Measurements from ENCODE around the gene GREB1.

DNA sequence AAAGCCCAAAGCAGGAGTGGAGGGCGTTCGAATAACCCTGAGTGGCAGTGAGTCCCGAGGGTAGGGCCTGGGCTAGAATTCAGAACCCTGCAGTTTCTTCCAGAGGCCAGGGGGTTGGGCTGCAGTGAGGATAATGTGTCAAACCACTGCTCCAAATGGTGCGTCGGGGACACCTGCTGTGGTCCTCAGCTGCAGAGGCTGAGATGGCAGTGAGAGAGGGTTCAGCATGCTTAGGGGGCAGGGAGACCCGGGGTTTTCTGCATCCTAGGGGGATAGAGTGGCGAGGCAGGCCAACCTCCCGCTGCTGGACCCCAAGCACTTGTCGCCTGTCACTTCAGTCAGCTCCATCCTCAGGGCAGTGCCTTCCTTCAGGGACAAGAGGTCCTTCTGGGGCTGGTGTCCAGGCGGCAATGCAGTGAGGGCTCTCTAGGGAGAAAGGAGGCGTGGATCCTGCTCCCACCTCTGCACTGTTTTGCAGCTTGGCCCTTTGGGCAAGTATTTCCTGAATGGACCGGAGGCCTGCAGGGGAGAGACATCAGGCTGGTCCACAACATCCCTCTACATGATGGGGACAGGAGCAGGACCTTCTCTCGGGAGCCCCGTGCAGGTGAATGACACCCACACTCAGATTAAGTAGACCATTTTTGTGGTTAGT, 144.6 kb downstream of the GREB1 start:
- TF ChIP-seq CTCF (IDR thresholded peaks at IDR 0.05) (no peak), POLR2A (IDR thresholded peaks at IDR 0.05) (no peak)

All from tibial nerve (tissue), 3 donors.